Measurements from ENCODE around the gene TNNT2.

The TNNT2 gene

DNA sequence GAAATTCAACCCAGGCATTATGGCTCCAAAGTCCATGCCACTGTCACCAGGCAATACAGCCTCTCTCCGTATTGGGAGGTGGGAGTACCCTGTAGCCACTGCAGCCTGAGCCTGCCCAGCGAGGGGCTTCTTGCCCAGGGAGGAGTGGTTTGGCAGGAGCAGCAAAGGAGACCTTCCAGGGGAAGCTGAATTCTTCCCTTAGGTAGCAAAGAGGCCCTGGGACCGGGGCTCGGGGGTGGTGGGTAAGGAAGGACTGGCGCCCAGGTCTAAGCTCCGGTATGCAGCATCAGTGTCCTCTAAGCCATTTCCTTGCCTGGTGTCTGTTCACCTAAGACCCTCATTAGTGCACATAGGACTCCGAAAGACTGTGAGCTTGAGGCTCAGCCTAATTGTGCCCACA, 17.0 kb downstream of the TNNT2 start:
- H3K27ac ChIP-seq (ENCODE audit: low read length) = no peak overlapping the region
- H4K20me1 ChIP-seq (ENCODE audit: insufficient read depth, low read length) = no peaks in the 10 kb centered on the region
- no peak overlapping the region for H3K9ac ChIP-seq (ENCODE audit: low read length)
- H3K4me1 ChIP-seq (ENCODE audit: low read length) = no peaks in the 10 kb centered on the region
- no peak overlapping the region for H3K4me3 ChIP-seq (ENCODE audit: low read length)
- H3K36me3 ChIP-seq (replicated peaks; ENCODE audit: low read depth, low read length) = no peaks in the 10 kb centered on the region
- TF ChIP-seq, protein P1, sequence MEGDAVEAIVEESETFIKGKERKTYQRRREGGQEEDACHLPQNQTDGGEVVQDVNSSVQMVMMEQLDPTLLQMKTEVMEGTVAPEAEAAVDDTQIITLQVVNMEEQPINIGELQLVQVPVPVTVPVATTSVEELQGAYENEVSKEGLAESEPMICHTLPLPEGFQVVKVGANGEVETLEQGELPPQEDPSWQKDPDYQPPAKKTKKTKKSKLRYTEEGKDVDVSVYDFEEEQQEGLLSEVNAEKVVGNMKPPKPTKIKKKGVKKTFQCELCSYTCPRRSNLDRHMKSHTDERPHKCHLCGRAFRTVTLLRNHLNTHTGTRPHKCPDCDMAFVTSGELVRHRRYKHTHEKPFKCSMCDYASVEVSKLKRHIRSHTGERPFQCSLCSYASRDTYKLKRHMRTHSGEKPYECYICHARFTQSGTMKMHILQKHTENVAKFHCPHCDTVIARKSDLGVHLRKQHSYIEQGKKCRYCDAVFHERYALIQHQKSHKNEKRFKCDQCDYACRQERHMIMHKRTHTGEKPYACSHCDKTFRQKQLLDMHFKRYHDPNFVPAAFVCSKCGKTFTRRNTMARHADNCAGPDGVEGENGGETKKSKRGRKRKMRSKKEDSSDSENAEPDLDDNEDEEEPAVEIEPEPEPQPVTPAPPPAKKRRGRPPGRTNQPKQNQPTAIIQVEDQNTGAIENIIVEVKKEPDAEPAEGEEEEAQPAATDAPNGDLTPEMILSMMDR (IDR thresholded peaks at IDR 0.05; ENCODE audit: low read depth, low read length) = no peak
- TF ChIP-seq EZH2phosphoT487 (IDR thresholded peaks at IDR 0.05; ENCODE audit: low read depth) = no peak
- H3K4me2 ChIP-seq (ENCODE audit: low read length) = no peak overlapping the region
- no peaks in the 10 kb centered on the region for H3K9me3 ChIP-seq (ENCODE audit: insufficient read depth, low read length)
- peaks cover 40% of the 10 kb centered on the region for H3K27me3 ChIP-seq (ENCODE audit: low read depth, low read length)
- no peaks in the 10 kb centered on the region for H3K79me2 ChIP-seq (ENCODE audit: low read length)
- no peak overlapping the region for H2AFZ ChIP-seq (ENCODE audit: low read depth, low read length)

DNA sequence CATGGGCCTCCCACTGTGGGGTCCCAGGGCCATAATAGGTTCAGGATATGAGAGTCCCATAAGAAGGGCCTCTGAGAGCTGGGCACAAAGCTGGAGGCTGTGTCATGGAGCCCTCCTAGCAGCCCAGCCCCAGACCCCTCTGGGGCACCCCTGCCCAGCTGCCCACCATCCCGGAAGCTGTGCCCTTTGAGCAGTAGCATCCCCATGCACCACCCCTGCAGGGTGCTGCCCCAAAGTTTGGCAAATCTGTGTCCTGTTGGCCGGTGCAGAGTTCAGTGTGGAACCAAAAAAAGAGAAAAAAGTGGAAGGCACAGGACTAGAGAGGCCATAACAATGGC, 17.6 kb downstream of the TNNT2 start:
- Histone ChIP-seq H3K9ac (ENCODE audit: low read length) (no peak overlapping the region), H3K36me3 (replicated peaks; ENCODE audit: low read depth, low read length) (no peaks in the 10 kb centered on the region), H3K4me2 (ENCODE audit: low read length) (no peak overlapping the region), H3K4me3 (ENCODE audit: low read length) (no peak overlapping the region), H3K27ac (ENCODE audit: low read length) (no peak overlapping the region), H2AFZ (ENCODE audit: low read depth, low read length) (no peak overlapping the region), H3K4me1 (ENCODE audit: low read length) (no peaks in the 10 kb centered on the region), H4K20me1 (ENCODE audit: insufficient read depth, low read length) (no peaks in the 10 kb centered on the region), H3K79me2 (ENCODE audit: low read length) (no peaks in the 10 kb centered on the region), H3K9me3 (ENCODE audit: insufficient read depth, low read length) (no peaks in the 10 kb centered on the region), H3K27me3 (ENCODE audit: low read depth, low read length) (peaks cover 44% of the 10 kb centered on the region)
- no peak for TF ChIP-seq EZH2phosphoT487 (IDR thresholded peaks at IDR 0.05; ENCODE audit: low read depth)
- TF ChIP-seq, protein P1 (IDR thresholded peaks at IDR 0.05; ENCODE audit: low read depth, low read length) = no peak

DNA sequence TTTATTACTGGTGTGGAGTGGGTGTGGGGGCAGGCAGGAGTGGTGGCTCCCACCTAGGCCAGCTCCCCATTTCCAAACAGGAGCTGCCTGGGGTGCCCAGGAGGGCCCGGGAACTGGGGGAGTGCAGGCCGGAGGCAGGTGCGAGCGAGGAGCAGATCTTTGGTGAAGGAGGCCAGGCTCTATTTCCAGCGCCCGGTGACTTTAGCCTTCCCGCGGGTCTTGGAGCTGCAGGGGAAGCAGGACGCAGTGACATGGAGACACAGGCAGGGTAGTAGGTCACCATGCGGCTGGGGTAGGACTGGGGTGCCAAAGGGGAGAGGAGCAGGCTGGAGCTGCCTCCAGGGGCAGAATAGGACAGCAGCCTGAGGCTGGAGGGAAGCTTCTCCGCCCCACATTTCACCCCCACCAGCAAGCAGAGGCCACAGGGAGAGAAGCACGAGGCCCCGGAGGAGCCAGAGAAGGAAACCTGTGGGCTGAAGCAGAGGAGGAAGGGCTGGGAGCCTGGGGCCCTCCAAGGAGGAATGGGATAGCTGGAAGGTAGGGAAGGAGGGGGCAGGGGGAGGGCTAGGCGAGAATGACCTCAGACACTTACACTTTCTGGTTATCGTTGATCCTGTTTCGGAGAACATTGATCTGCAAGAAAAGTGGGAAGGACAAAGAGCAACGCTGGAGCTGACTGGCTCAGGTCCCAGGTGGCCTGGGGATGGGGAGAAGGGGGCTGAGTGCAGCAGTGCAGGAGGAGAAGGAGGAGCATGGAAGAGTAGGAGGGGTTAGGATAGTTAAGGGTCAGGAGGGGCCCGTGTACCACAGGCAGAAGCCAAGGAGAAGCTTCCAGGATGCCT, 18.2 kb downstream of the TNNT2 start:
- H3K79me2 ChIP-seq (ENCODE audit: low read length) = no peaks in the 10 kb centered on the region
- no peaks in the 10 kb centered on the region for H3K36me3 ChIP-seq (replicated peaks; ENCODE audit: low read depth, low read length)
- H3K9ac ChIP-seq (ENCODE audit: low read length) = no peak overlapping the region
- no peak overlapping the region for H2AFZ ChIP-seq (ENCODE audit: low read depth, low read length)
- H4K20me1 ChIP-seq (ENCODE audit: insufficient read depth, low read length) = no peaks in the 10 kb centered on the region
- no peak overlapping the region for H3K4me2 ChIP-seq (ENCODE audit: low read length)
- no peaks in the 10 kb centered on the region for H3K9me3 ChIP-seq (ENCODE audit: insufficient read depth, low read length)
- TF ChIP-seq, protein P1 (IDR thresholded peaks at IDR 0.05; ENCODE audit: low read depth, low read length) = no peak
- no peak for TF ChIP-seq EZH2phosphoT487 (IDR thresholded peaks at IDR 0.05; ENCODE audit: low read depth)
- peaks cover 46% of the 10 kb centered on the region for H3K27me3 ChIP-seq (ENCODE audit: low read depth, low read length)
- H3K4me1 ChIP-seq (ENCODE audit: low read length) = no peaks in the 10 kb centered on the region
- no peak overlapping the region for H3K4me3 ChIP-seq (ENCODE audit: low read length)
- H3K27ac ChIP-seq (ENCODE audit: low read length) = no peak overlapping the region

DNA sequence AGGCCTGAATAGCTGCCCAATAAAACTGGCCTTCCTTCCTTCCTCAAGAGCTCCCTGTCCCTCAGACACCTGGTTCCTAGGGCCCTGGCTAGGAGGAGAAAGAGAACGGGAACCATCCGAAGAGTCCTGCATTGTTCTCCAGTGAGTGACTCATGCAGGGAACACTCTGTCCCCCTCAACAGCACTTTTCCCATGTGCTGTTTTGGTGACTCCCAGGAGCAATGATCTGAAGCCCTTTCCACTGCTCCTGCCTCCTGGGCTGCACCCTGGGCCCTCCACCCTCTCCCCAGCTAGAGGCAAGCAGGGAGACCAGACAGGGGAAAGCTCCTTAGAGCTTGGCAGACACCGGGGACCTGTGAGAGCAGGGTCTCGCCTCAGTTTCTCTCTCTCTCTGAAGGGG, 18.9 kb downstream of the TNNT2 start:
- no peak overlapping the region for H3K4me2 ChIP-seq (ENCODE audit: low read length)
- no peak overlapping the region for H3K4me3 ChIP-seq (ENCODE audit: low read length)
- H4K20me1 ChIP-seq (ENCODE audit: insufficient read depth, low read length) = no peaks in the 10 kb centered on the region
- no peaks in the 10 kb centered on the region for H3K36me3 ChIP-seq (replicated peaks; ENCODE audit: low read depth, low read length)
- TF ChIP-seq, protein P1 (IDR thresholded peaks at IDR 0.05; ENCODE audit: low read depth, low read length) = no peak
- TF ChIP-seq EZH2phosphoT487 (IDR thresholded peaks at IDR 0.05; ENCODE audit: low read depth) = no peak
- H3K27me3 ChIP-seq (ENCODE audit: low read depth, low read length) = peaks cover 53% of the 10 kb centered on the region
- no peaks in the 10 kb centered on the region for H3K9me3 ChIP-seq (ENCODE audit: insufficient read depth, low read length)
- no peaks in the 10 kb centered on the region for H3K4me1 ChIP-seq (ENCODE audit: low read length)
- no peaks in the 10 kb centered on the region for H3K79me2 ChIP-seq (ENCODE audit: low read length)
- no peak overlapping the region for H2AFZ ChIP-seq (ENCODE audit: low read depth, low read length)
- no peak overlapping the region for H3K9ac ChIP-seq (ENCODE audit: low read length)
- H3K27ac ChIP-seq (ENCODE audit: low read length) = no peak overlapping the region

Measured in OCI-LY3 (cell line).